ENCODE measurements around the gene FSIP2.

The FSIP2 gene

GRCh38 chr2:185738679-185739472 lies at the start of gene FSIP2:
FSIP2 (plus strand) TSS chr2:185738804; CDS start chr2:185738895, 91 bp downstream.
- DNase-seq, result no peak

- DNase-seq, result no peak
Measured at GRCh38 chr2:185689906-185690539, 48.6 kb upstream of the FSIP2 start.

GRCh38 chr2:185695711-185696235 lies 42.8 kb upstream of the FSIP2 start:
- DNase-seq, result no peak

GRCh38 chr2:185700883-185701282 lies 37.7 kb upstream of the FSIP2 start:
- no peak for DNase-seq

- DNase-seq, result no peak
Measured at GRCh38 chr2:185734658-185735057, 3.9 kb upstream of the FSIP2 start.

GRCh38 chr2:185736210-185736609 lies 2.4 kb upstream of the FSIP2 start:
- DNase-seq, result no peak

GRCh38 chr2:185745864-185746859 lies 7.6 kb downstream of the FSIP2 start:
- DNase-seq, result no peak

- DNase-seq, result no peak
Measured at GRCh38 chr2:185757356-185757755, 18.8 kb downstream of the FSIP2 start.

- DNase-seq, result no peak
Measured at GRCh38 chr2:185771396-185771795, 32.8 kb downstream of the FSIP2 start.

- no peak for DNase-seq
Measured at GRCh38 chr2:185780890-185781289, 42.3 kb downstream of the FSIP2 start.

GRCh38 chr2:185782223-185782769 lies 43.7 kb downstream of the FSIP2 start:
- DNase-seq, result no peak

GRCh38 chr2:185785156-185785555 lies 46.6 kb downstream of the FSIP2 start:
- no peak for DNase-seq

- no peak for DNase-seq
Measured at GRCh38 chr2:185785851-185786473, 47.4 kb downstream of the FSIP2 start.

- DNase-seq, result no peak
Measured at GRCh38 chr2:185787227-185788145, 48.9 kb downstream of the FSIP2 start.

GRCh38 chr2:185790361-185790760 lies 51.8 kb downstream of the FSIP2 start:
- DNase-seq, result no peak

- no peak for DNase-seq
Measured at GRCh38 chr2:185793532-185794345, 55.1 kb downstream of the FSIP2 start.

GRCh38 chr2:185796758-185797157 lies 58.2 kb downstream of the FSIP2 start:
- no peak for DNase-seq

- DNase-seq, result no peak
Measured at GRCh38 chr2:185802926-185803325, 64.3 kb downstream of the FSIP2 start.

GRCh38 chr2:185806783-185807182 lies 68.2 kb downstream of the FSIP2 start:
- no peak for DNase-seq

GRCh38 chr2:185807351-185807750 lies 68.7 kb downstream of the FSIP2 start:
- DNase-seq, result no peak

All from CD4-positive, alpha-beta T cell treated with Interleukin-12 subunit alpha and Interleukin-12 subunit beta, for 1 hour (primary cell).